HG02885 (cell line): ENCODE measurements around the gene EMC10.
"Not testable (repeated sequence)": the region's sequence is repeated elsewhere in the genome, so short reads cannot be mapped to it uniquely, and the experiment has no call there.

ENCODE experiments used
- ATAC-seq: cut with Tn5 transposase; IDR thresholded peaks from one replicate; pipeline ENCODE4 v1.9.1; 2021; ENCODE audit warnings: mild to moderate bottlenecking; ENCODE audit not compliant: unreplicated experiment, poor library complexity

The EMC10 gene

GRCh38 chr19:50512112-50512998 lies 36.0 kb downstream of the EMC10 start:
- no peak for ATAC-seq

DNA sequence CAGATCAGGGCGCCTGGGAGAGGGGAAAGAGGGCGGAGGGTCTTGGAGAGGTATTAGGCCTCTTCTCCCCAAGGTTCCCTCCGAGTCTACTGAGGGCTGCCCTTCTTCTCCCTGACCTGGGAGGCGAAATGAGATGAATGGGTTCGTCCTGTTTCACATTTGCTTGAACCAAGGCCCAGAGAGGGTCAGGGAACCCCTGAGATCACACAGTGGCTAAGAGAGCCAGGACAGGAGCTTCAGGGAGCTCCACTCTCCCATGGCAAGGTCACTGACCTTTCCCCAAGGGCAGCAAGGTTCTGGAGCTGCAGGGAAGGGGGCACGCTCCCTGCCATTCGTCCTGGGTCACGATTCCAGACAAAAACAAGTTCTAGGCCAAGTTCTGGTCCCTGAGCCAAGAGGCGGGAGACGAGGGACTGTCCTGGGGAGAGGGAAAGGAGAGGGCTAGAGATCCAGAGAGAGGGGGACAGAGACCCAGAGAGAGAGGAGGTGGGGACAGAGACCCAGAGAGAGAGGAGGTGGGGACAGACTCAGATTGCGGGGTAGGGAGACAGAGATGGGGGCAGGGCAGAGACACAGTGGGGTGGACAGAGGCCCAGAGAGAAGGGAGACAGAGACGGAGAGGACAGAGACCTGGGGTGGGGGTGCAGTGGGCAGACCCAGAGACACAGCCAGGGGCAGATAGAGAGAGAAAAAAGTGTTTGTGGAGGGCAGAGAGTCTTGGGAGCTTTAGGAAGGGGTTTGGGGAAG lies 36.9 kb downstream of the EMC10 start:
- no peak for ATAC-seq

GRCh38 chr19:50513746-50514345 lies 37.5 kb downstream of the EMC10 start, which contains the start of gene ASPDH:
ASPDH (minus strand) TSS chr19:50513913; CDS start chr19:50513823, 90 bp downstream.
- ATAC-seq, result no peak

GRCh38 chr19:50514346-50515167 lies 38.2 kb downstream of the EMC10 start:
- no peak for ATAC-seq

- ATAC-seq, result no peak
Observed at GRCh38 chr19:50515168-50515561, 38.9 kb downstream of the EMC10 start.

- ATAC-seq, result no peak
Observed at GRCh38 chr19:50516456-50516855, 40.1 kb downstream of the EMC10 start.

GRCh38 chr19:50516964-50517703 lies 40.8 kb downstream of the EMC10 start:
- no peak for ATAC-seq

DNA sequence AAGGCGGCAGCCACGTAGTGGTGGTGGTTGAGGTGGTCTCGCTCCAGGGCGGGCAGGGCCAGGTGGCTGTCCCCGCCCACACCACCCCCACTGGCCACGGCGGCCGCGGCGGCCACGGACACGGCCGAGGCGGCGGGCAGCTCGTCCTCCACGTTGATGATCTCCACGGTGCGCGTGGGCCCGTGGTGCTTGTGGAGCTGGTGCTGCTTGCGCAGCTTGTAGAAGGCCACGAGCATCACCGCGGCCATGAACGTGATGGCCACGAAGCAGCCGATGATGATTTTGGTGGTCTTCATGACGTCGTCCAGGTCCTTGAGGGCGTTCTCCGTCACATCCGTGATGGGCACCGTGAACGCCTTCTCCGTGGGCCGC lies 41.4 kb downstream of the EMC10 start:
- no peak for ATAC-seq

GRCh38 chr19:50518091-50519005 lies 42.0 kb downstream of the EMC10 start:
- ATAC-seq, result no peak

- no peak for ATAC-seq
Observed at GRCh38 chr19:50519006-50519575, 42.8 kb downstream of the EMC10 start.

- ATAC-seq, result no peak
Observed at GRCh38 chr19:50520822-50521465, 44.6 kb downstream of the EMC10 start.

- ATAC-seq, result no peak
Observed at GRCh38 chr19:50522881-50523280, 46.6 kb downstream of the EMC10 start.

- not testable (repeated sequence) for ATAC-seq
Observed at GRCh38 chr19:50528052-50528451, 51.7 kb downstream of the EMC10 start.

DNA sequence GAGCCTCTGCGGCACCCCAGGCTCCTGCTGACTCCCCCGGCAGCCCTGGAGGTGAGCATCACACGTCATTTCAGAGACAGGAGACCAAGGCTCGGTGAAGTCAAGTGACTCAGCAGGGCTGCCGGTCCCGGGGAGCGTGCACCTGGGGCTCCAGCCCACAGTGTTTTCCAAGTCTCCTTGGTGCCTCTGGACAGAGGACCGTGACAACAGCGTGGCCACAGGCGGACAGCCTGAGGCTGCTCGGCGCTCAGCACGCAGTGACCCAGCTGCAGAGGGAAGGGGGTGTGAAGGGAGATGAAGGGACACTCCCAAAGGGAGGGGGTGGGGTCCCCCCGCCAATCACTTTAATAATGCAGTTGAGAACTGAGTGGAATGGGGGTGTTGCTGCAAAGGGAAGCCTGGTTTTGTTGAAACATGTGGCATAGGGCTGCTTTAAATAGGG lies 54.9 kb downstream of the EMC10 start:
- ATAC-seq, result no peak

DNA sequence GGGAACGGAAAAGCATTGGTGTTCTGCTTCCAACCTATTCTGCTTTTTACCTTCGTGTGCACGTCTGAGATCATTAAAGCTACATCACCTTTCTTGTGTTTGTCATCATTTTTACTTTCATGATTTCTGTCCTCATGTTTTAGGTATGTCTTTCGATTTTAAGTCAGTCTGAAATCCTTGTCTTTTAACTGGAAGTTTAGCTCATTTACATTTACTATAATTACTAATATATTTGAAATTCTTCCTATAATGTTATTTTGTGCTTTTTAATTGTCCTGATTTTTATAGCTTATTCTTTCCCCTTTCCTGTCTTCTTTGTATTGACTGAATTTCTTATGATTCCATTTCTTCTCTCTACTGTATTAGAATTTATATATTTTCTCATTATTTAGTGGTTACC lies 56.6 kb downstream of the EMC10 start:
- ATAC-seq, result no peak

DNA sequence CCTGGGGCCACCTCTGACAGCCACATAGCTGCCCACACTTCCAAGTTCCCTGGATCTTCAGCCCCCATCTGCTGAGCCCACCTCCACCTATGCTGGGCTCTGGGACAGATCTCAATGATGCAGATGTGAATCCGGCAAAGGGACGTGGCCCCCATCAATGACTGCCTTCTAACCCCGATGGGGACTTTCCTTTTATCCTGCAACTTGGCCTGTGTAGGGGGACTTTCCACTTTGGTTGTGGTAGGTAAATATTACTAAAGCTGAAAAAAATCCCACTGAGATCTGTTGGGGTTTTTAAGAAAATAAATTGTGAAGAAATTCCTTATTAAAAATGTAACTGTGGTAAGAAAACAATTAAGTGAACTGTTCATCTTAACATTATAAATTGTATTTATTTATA lies 58.2 kb downstream of the EMC10 start:
- no peak for ATAC-seq

GRCh38 chr19:50535672-50536187 lies 59.4 kb downstream of the EMC10 start:
- ATAC-seq, result no peak
